IMR-90 (cell line): Measurements from ENCODE around the gene DRC7. TPM values are rescaled to one million over a fixed set of nuclear protein-coding genes. Genes with fewer than 3 reads are reported as not detected.

Experiments
- ATAC-seq: fragments of 200-7000 bp; cut with Tn5 transposase; 2 replicates; pipeline ENCODE4 v1.9.1; 2020; ENCODE audit warnings: low read depth, mild to moderate bottlenecking, moderate library complexity
- BruUV-seq: library from RNA; stranded (reverse); fragments of 400-500 nt; replicated peaks from 2 replicates; lab custom pipeline; 2021; lab: Mats Ljungman, UMichigan
- CTCF ChIA-PET: fragments of 300-600 bp; formaldehyde crosslinking; extraction: SDS; loops from one replicate; lab custom pipeline; 2021; ENCODE audit warnings: antibody characterized with exemption; lab: Yijun Ruan, JAX
- POLR2A ChIA-PET: fragments of 300-600 bp; sonication (Branson Sonifier 250); formaldehyde crosslinking; loops from one replicate; lab custom pipeline; 2022; ENCODE audit warnings: antibody characterized with exemption; ENCODE audit not compliant: unreplicated experiment; lab: Charles Lee
- DNase-seq: peaks from one replicate; pipeline ENCODE4 v3.0.0; 2013
- H2AFZ ChIP-seq: replicated peaks from 2 replicates; pipeline ENCODE3; 2013; ENCODE audit warnings: low read length, mild to moderate bottlenecking; ENCODE audit not compliant: poor library complexity
- H2AK5ac ChIP-seq: 2 replicates; pipeline ENCODE4 v1.6.1; 2013; ENCODE audit warnings: low read depth, low read length, inconsistent platforms
- H2AK9ac ChIP-seq: replicated peaks from 2 replicates; pipeline ENCODE3; 2013; ENCODE audit warnings: mild to moderate bottlenecking, low read depth, low read length, moderate library complexity; ENCODE audit not compliant: poor library complexity
- H2BK120ac ChIP-seq: 2 replicates; pipeline ENCODE4 v1.6.1; 2013; ENCODE audit warnings: low read depth, low read length, inconsistent platforms
- H2BK15ac ChIP-seq: 3 replicates; pipeline ENCODE4 v1.6.1; 2013; ENCODE audit warnings: low read depth, low read length, inconsistent platforms
- H2BK20ac ChIP-seq: 2 replicates; pipeline ENCODE4 v1.6.1; 2013; ENCODE audit warnings: low read depth, mild to moderate bottlenecking, inconsistent platforms, low read length, moderate library complexity
- H2BK5ac ChIP-seq: 2 replicates; pipeline ENCODE4 v1.6.1; 2013; ENCODE audit warnings: mild to moderate bottlenecking, low read depth, low read length, inconsistent platforms; ENCODE audit not compliant: poor library complexity, severe bottlenecking
- H3K14ac ChIP-seq: replicated peaks from 2 replicates; pipeline ENCODE4 v1.6.1; 2013; ENCODE audit warnings: low read depth, low read length, inconsistent platforms
- H3K18ac ChIP-seq: 2 replicates; pipeline ENCODE4 v1.6.1; 2013; ENCODE audit warnings: low read depth, low read length, control low read depth
- H3K23ac ChIP-seq: 2 replicates; pipeline ENCODE4 v1.6.1; 2013; ENCODE audit warnings: low read depth, low read length, inconsistent platforms
- H3K27ac ChIP-seq: 2 replicates; pipeline ENCODE4 v1.5.1; 2013; ENCODE audit warnings: mild to moderate bottlenecking, control low read depth, low read length; ENCODE audit not compliant: insufficient read depth
- H3K27me3 ChIP-seq: 2 replicates; pipeline ENCODE4 v1.6.1; 2013; ENCODE audit warnings: low read length; ENCODE audit not compliant: control insufficient read depth, insufficient read depth
- H3K36me3 ChIP-seq: 2 replicates; pipeline ENCODE4 v1.6.1; 2013; ENCODE audit warnings: low read length, mixed read lengths; ENCODE audit not compliant: control insufficient read depth, insufficient read depth
- H3K4ac ChIP-seq: 2 replicates; pipeline ENCODE4 v1.6.1; 2013; ENCODE audit warnings: low read depth, low read length, inconsistent platforms
- H3K4me1 ChIP-seq: 2 replicates; pipeline ENCODE4 v1.6.1; 2013; ENCODE audit warnings: low read length, mixed read lengths; ENCODE audit not compliant: control insufficient read depth, insufficient read depth
- H3K4me2 ChIP-seq: 2 replicates; pipeline ENCODE4 v1.6.1; 2013; ENCODE audit warnings: low read depth, mild to moderate bottlenecking, control low read depth, low read length, moderate library complexity
- H3K4me3 ChIP-seq: 2 replicates; pipeline ENCODE4 v1.5.1; 2013; ENCODE audit warnings: low read depth, mild to moderate bottlenecking, control low read depth, low read length, moderate library complexity; ENCODE audit not compliant: insufficient read depth
- H3K56ac ChIP-seq: 2 replicates; pipeline ENCODE4 v1.6.1; 2013; ENCODE audit warnings: low read length, inconsistent platforms; ENCODE audit not compliant: insufficient read depth; ENCODE audit errors: extremely low read depth
- H3K79me1 ChIP-seq, 2 experiments: 2 replicates each; pipeline ENCODE4 v1.6.1; 2013; ENCODE audit warnings: low read length in 2 of 2, inconsistent platforms in 1 of 2, low read depth in 1 of 2
- H3K9ac ChIP-seq: 2 replicates; pipeline ENCODE4 v1.6.1; 2013; ENCODE audit warnings: low read depth, low read length, control low read depth
- H3K9me1 ChIP-seq: 2 replicates; pipeline ENCODE4 v1.6.1; 2013; ENCODE audit warnings: low read length, inconsistent platforms; ENCODE audit not compliant: insufficient read depth
- H3K9me3 ChIP-seq: 2 replicates; pipeline ENCODE4 v1.6.1; 2013; ENCODE audit warnings: low read length; ENCODE audit not compliant: control insufficient read depth, insufficient read depth
- H4K20me1 ChIP-seq: 2 replicates; pipeline ENCODE4 v1.6.1; 2013; ENCODE audit warnings: low read length, inconsistent platforms; ENCODE audit not compliant: insufficient read depth
- H4K5ac ChIP-seq: 2 replicates; pipeline ENCODE4 v1.6.1; 2013; ENCODE audit warnings: mild to moderate bottlenecking, low read depth, low read length, control low read depth
- H4K8ac ChIP-seq, 2 experiments: 2 replicates each; pipeline ENCODE4 v1.6.1; 2013; ENCODE audit warnings: low read depth in 2 of 2, low read length in 2 of 2, control low read depth in 1 of 2, inconsistent platforms in 1 of 2
- H4K91ac ChIP-seq: 2 replicates; pipeline ENCODE4 v1.6.1; 2013; ENCODE audit warnings: low read depth, low read length, inconsistent platforms; ENCODE audit not compliant: insufficient read depth
- BHLHE40 ChIP-seq: fragments of 150-350 bp; IDR thresholded peaks from 2 replicates; pipeline ENCODE4 v1.6.1; 2016; ENCODE audit warnings: mild to moderate bottlenecking, low read depth, low read length
- CEBPB ChIP-seq: IDR thresholded peaks from 2 replicates; pipeline ENCODE4 v1.6.1; 2012; ENCODE audit warnings: low read depth, low read length, improper control_type of control experiment
- CHD1 ChIP-seq: IDR thresholded peaks from 2 replicates; pipeline ENCODE4 v1.6.1; 2012; ENCODE audit warnings: low read depth, low read length, improper control_type of control experiment
- FOS ChIP-seq: fragments of 150-350 bp; IDR thresholded peaks from 2 replicates; pipeline ENCODE4 v1.6.1; 2016; ENCODE audit warnings: low read depth, low read length
- MAFK ChIP-seq: IDR thresholded peaks from 2 replicates; pipeline ENCODE4 v1.6.1; 2012; ENCODE audit warnings: low read depth, low read length, improper control_type of control experiment
- MXI1 ChIP-seq: IDR thresholded peaks from 2 replicates; pipeline ENCODE4 v1.6.1; 2012; ENCODE audit warnings: low read depth, mild to moderate bottlenecking, low read length, moderate library complexity, borderline replicate concordance
- NFE2L2 ChIP-seq: fragments of 150-350 bp; IDR thresholded peaks from 2 replicates; pipeline ENCODE4 v1.6.1; 2016; ENCODE audit warnings: low read depth, mild to moderate bottlenecking, low read length
- POLR2A ChIP-seq: IDR thresholded peaks from 2 replicates; pipeline ENCODE4 v1.6.1; 2012; ENCODE audit warnings: mild to moderate bottlenecking, low read depth, low read length
- RCOR1 ChIP-seq: IDR thresholded peaks from 2 replicates; pipeline ENCODE4 v1.6.1; 2012; ENCODE audit warnings: mild to moderate bottlenecking, low read length, improper control_type of control experiment; ENCODE audit not compliant: insufficient replicate concordance
- RFX5 ChIP-seq: IDR thresholded peaks from 2 replicates; pipeline ENCODE4 v1.8.0; 2012; ENCODE audit warnings: low read depth, mild to moderate bottlenecking, low read length, moderate library complexity
- WGBS, 2 experiments: methylation state at CpG; one replicate each; pipeline versions ENCODE4 v1.1.5 to v1.1.7; 2013; ENCODE audit warnings: missing lambda C conversion rate in 2 of 2; ENCODE audit not compliant: insufficient read length in 1 of 2; ENCODE audit errors: extremely low coverage in 2 of 2; 5-methylcytosine and 5-hydroxymethylcytosine counted together
- dilution Hi-C: fragments of 300-500 bp; cut with HindIII; formaldehyde crosslinking; loops from one replicate; pipeline ENCODE4 v1.14.3; 2018; ENCODE audit warnings: low sequenced_read_pairs; ENCODE audit not compliant: unreplicated experiment
- in situ Hi-C: fragments of 300-500 bp; cut with MboI; formaldehyde crosslinking; loops from 3 replicates; pipeline ENCODE4 v1.14.3; 2019; ENCODE audit warnings: low sequenced_read_pairs, inconsistent platforms, mixed read lengths
- intact Hi-C: fragments of 100-400 bp; cut with micrococcal nuclease; formaldehyde crosslinking; loops from 2 replicates; pipeline ENCODE4 v1.10.0; 2022
- polyA plus RNA-seq, 3 experiments: library from polyadenylated mRNA; depleted of rRNA; stranded (reverse); fragments of >200 nt; gene quantifications; 2 replicates each; pipeline ENCODE4 v1.2.3, GENCODE V29; 2012; ENCODE audit warnings: low replicate concordance in 1 of 3
- total RNA-seq: library from RNA; depleted of rRNA; stranded (reverse); fragments of >200 nt; gene quantifications from 2 replicates; pipeline ENCODE4 v1.2.3, GENCODE V29; 2012
- TF ChIP-seq, protein P1 (sequence below): fragments of 150-350 bp; IDR thresholded peaks from 2 replicates; pipeline ENCODE4 v1.6.1; 2017; ENCODE audit warnings: mild to moderate bottlenecking, antibody characterized with exemption, low read length, low read depth
- TF ChIP-seq, protein P2 (sequence below): conservative IDR thresholded peaks from 2 replicates; pipeline ENCODE4 v1.5.1; 2012; ENCODE audit warnings: mild to moderate bottlenecking, low read depth, low read length, improper control_type of control experiment
- TF ChIP-seq, protein P3 (sequence below): fragments of 150-350 bp; IDR thresholded peaks from 2 replicates; pipeline ENCODE4 v1.6.1; 2016; ENCODE audit warnings: low read depth, mild to moderate bottlenecking, low read length, moderate library complexity, borderline replicate concordance

Gene DRC7
- total and polyA plus RNA-seq, 2 of the 4 experiments (the other 2 are of a cell fraction) = not detected

DNA sequence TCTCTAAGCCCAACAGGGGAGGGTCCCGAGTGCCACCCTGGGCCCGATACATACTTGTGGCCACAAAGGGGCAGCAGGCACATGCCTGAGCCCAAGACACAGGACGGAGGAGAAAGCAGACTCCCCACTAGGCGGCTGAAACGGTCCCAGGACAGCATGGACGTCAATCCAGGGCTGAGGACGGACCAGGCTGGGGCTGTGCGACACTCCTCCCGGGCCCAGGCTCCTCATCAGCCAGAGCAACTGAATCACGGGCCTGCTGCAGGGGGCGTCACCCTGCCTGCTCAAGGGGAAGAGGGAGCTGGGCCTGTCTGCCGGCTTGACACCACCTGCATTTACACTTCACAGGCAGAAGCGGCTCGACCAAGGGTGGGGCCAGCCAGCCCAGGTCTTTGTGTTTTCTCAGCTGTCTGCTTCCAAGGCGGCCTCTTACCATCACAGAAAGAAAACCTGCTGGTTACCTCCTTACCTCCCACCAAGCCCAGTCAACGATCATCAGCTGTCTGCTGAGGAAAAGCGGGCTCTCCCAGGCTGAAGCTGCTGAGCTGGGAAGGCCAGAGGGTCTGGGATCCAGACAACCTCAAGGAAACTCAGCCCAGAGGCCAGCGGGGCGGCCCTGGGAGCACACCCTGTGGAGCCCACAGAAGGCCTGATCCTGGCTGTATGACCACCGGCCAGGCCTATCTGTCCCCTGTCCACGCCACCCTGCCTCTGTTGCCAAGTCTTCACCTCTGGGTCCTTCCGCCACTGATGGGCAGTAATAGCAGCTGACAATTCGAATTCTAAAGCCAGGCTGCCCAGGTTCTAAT, 81.3 kb downstream of the DRC7 start (continued):
- TF ChIP-seq NFE2L2 = no peak
- no peak for TF ChIP-seq FOS

DNA sequence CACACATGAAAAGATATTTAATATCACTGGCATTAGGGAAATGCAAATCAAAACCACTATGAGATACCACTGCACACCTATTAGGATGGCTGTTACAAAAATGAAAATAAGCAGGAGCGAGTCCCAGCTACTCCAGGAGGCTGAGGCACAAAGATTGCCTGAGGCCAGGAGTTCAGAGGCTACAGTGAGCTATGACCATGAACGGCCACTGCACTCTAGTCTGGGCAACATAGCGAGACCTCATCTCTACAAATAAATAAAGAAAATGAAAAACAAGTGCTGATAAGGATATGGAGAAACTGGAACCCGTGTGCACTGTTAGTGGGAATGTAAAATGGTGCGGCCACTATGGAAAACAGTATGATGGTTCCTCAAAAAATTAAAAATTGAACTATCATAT, 84.1 kb downstream of the DRC7 start:
- Histone ChIP-seq H3K9ac (no peak overlapping the region), H2AFZ (no peak overlapping the region), H3K79me1 (peaks cover 29 to 67% of the 10 kb centered on the region in 2 experiments), H2BK20ac (no peak overlapping the region), H3K4ac (no peak overlapping the region), H3K23ac (no peak overlapping the region), H3K56ac (no peak overlapping the region), H3K18ac (no peak overlapping the region), H2AK5ac (no peak overlapping the region), H2BK5ac (no peak overlapping the region), H3K4me1 (peaks cover 4% of the 10 kb centered on the region), H2AK9ac (no peak overlapping the region), H3K27me3 (no peaks in the 10 kb centered on the region), H3K14ac (no peak overlapping the region), H4K20me1 (peaks cover 23% of the 10 kb centered on the region; the same call in 1 of the 2 replicates), H3K4me3 (no peak overlapping the region), H3K27ac (no peak overlapping the region), H2BK120ac (no peak overlapping the region), H2BK15ac (no peak overlapping the region), H3K9me3 (no peaks in the 10 kb centered on the region), H3K36me3 (peaks cover 24% of the 10 kb centered on the region), H3K9me1 (no peaks in the 10 kb centered on the region; the same call in 1 of the 2 replicates), H4K5ac (no peak overlapping the region), H4K8ac (no peak overlapping the region), H4K91ac (no peak overlapping the region), H3K4me2 (no peak overlapping the region)
- BruUV-seq = no TSS peak
- intact Hi-C loops = no loop called here
- DNase-seq = no peak
- ChIA-PET CTCF (no interaction called here), POLR2A (no interaction called here)
- in situ Hi-C loops = no loop called here
- WGBS, 2 experiments = no CpG with 5 or more reads among the region's 5 CpGs
- dilution Hi-C loops = no loop called here
- TF ChIP-seq RCOR1 = no peak
- no peak for TF ChIP-seq MAFK
- no peak for TF ChIP-seq POLR2A
- TF ChIP-seq, protein P1, sequence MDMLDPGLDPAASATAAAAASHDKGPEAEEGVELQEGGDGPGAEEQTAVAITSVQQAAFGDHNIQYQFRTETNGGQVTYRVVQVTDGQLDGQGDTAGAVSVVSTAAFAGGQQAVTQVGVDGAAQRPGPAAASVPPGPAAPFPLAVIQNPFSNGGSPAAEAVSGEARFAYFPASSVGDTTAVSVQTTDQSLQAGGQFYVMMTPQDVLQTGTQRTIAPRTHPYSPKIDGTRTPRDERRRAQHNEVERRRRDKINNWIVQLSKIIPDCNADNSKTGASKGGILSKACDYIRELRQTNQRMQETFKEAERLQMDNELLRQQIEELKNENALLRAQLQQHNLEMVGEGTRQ = no peak
- no peak for TF ChIP-seq FOS
- TF ChIP-seq, protein P2, sequence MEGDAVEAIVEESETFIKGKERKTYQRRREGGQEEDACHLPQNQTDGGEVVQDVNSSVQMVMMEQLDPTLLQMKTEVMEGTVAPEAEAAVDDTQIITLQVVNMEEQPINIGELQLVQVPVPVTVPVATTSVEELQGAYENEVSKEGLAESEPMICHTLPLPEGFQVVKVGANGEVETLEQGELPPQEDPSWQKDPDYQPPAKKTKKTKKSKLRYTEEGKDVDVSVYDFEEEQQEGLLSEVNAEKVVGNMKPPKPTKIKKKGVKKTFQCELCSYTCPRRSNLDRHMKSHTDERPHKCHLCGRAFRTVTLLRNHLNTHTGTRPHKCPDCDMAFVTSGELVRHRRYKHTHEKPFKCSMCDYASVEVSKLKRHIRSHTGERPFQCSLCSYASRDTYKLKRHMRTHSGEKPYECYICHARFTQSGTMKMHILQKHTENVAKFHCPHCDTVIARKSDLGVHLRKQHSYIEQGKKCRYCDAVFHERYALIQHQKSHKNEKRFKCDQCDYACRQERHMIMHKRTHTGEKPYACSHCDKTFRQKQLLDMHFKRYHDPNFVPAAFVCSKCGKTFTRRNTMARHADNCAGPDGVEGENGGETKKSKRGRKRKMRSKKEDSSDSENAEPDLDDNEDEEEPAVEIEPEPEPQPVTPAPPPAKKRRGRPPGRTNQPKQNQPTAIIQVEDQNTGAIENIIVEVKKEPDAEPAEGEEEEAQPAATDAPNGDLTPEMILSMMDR = no peak
- TF ChIP-seq, protein P3, sequence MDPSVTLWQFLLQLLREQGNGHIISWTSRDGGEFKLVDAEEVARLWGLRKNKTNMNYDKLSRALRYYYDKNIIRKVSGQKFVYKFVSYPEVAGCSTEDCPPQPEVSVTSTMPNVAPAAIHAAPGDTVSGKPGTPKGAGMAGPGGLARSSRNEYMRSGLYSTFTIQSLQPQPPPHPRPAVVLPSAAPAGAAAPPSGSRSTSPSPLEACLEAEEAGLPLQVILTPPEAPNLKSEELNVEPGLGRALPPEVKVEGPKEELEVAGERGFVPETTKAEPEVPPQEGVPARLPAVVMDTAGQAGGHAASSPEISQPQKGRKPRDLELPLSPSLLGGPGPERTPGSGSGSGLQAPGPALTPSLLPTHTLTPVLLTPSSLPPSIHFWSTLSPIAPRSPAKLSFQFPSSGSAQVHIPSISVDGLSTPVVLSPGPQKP = no peak
- TF ChIP-seq CHD1 = no peak
- no peak for TF ChIP-seq NFE2L2
- no peak for TF ChIP-seq BHLHE40
- TF ChIP-seq CEBPB = no peak
- TF ChIP-seq RFX5 = no peak
- no peak for TF ChIP-seq MXI1
- ATAC-seq = no peak
